ENCODE measurements around the gene C1orf232. TPM values are rescaled to one million over a fixed set of nuclear protein-coding genes. Genes with fewer than 3 reads are reported as not detected.

The C1orf232 gene
- total RNA-seq, 1 experiment from 2014 or later = not detected

- H3K18ac ChIP-seq (ENCODE audit: insufficient read length, low read depth, low read length) = no peak overlapping the region
- H3K79me2 ChIP-seq (ENCODE audit: insufficient read depth, low read length) = peaks cover 4% of the 10 kb centered on the region; the same call in 1 of the 2 replicates
- no peak overlapping the region for H3K4me2 ChIP-seq (ENCODE audit: insufficient read depth, insufficient read length, low read length)
- no peak overlapping the region for H2AK5ac ChIP-seq (ENCODE audit: insufficient read length, low read length)
- H2BK12ac ChIP-seq (ENCODE audit: insufficient read length, low read depth, low read length) = no peak overlapping the region
- H3K4ac ChIP-seq (ENCODE audit: low read depth, low read length) = no peak overlapping the region
- H3K9me3 ChIP-seq (ENCODE audit: control insufficient read depth, low read depth, low read length) = no peaks in the 10 kb centered on the region
- H3K4me1 ChIP-seq (ENCODE audit: insufficient read depth, low read length) = peaks cover 6% of the 10 kb centered on the region; the same call in 1 of the 2 replicates
- H4K91ac ChIP-seq (ENCODE audit: insufficient read length, low read depth, low read length) = no peak overlapping the region
- no peak for TF ChIP-seq CTCF (conservative IDR thresholded peaks at IDR 0.05)
- no peak overlapping the region for H3T11ph ChIP-seq (ENCODE audit: low read length)
- H2AFZ ChIP-seq (ENCODE audit: low read length) = no peak overlapping the region
- Mint-ChIP-seq H3K4me3 (peak overlapping the region in 1 of 2 experiments; percentile 13; a peak in 1 of 5 replicates), H3K27ac (no peak overlapping the region; a peak in 1 of 7 replicates), H3K9me3 (peaks cover 0 to 4% of the 10 kb centered on the region in 2 experiments; a peak in 1 of 5 replicates), H3K36me3 (ENCODE audit: insufficient read depth in 1 of 3, low read depth in 3 of 3) (peaks cover 0 to 8% (median 7%) of the 10 kb centered on the region in 3 experiments; a peak in 3 of 7 replicates), H3K4me1 (peaks cover 37 to 63% of the 10 kb centered on the region in 2 experiments), H3K27me3 (ENCODE audit: low read depth) (peaks cover 60% of the 10 kb centered on the region)
- no peaks in the 10 kb centered on the region for H4K20me1 ChIP-seq (ENCODE audit: control insufficient read depth, insufficient read depth, insufficient read length)
- no peak overlapping the region for H3K27ac ChIP-seq (ENCODE audit: insufficient read length, low read depth, low read length)
- no peak for DNase-seq
- H3K23ac ChIP-seq (ENCODE audit: insufficient read length, low read depth, low read length) = no peak overlapping the region
- peaks cover 16% of the 10 kb centered on the region; the same call in 1 of the 2 replicates for H3K27me3 ChIP-seq (ENCODE audit: insufficient read depth, low read length)
- no peak overlapping the region for H4K8ac ChIP-seq (replicated peaks; ENCODE audit: insufficient read length, low read depth, low read length)
- no peak overlapping the region for H3K14ac ChIP-seq (ENCODE audit: insufficient read depth, low read length)
- H3K79me1 ChIP-seq (ENCODE audit: insufficient read depth, low read depth, low read length, poor library complexity, severe bottlenecking) = peaks cover 4% of the 10 kb centered on the region
- H2BK120ac ChIP-seq (ENCODE audit: low read depth, low read length, poor library complexity, severe bottlenecking) = no peak overlapping the region
- no peak overlapping the region for H2BK15ac ChIP-seq (ENCODE audit: low read depth, low read length)
- no peak overlapping the region for H2BK20ac ChIP-seq (ENCODE audit: low read depth, low read length, poor library complexity, severe bottlenecking)
- H3K9ac ChIP-seq (ENCODE audit: extremely low read depth, insufficient read length, low read length) = no peak overlapping the region
- no CpG with 5 or more reads among the region's 4 CpGs for WGBS (ENCODE audit: extremely low coverage, insufficient read length, low lambda C conversion rate)
- H3K56ac ChIP-seq (ENCODE audit: insufficient read length, low read depth, low read length) = no peak overlapping the region
- no peak overlapping the region for H2BK5ac ChIP-seq (ENCODE audit: insufficient read length, low read length)
- H4K5ac ChIP-seq (ENCODE audit: insufficient read length, low read depth, low read length) = no peak overlapping the region
- peaks cover 19% of the 10 kb centered on the region for H3K23me2 ChIP-seq (ENCODE audit: insufficient read length, low read depth, low read length, poor library complexity, severe bottlenecking)
Observed at GRCh38 chr1:26166719-26167281, 2.0 kb downstream of the C1orf232 start.

Data from H9 (cell line).